ENCODE results near the gene MCM5. TPM values are rescaled to one million over a fixed set of nuclear protein-coding genes. Genes with fewer than 3 reads are reported as not detected.

Gene MCM5
- total and polyA plus RNA-seq, 2 experiments from 2014 or later, result 288 to 325 TPM

DNA sequence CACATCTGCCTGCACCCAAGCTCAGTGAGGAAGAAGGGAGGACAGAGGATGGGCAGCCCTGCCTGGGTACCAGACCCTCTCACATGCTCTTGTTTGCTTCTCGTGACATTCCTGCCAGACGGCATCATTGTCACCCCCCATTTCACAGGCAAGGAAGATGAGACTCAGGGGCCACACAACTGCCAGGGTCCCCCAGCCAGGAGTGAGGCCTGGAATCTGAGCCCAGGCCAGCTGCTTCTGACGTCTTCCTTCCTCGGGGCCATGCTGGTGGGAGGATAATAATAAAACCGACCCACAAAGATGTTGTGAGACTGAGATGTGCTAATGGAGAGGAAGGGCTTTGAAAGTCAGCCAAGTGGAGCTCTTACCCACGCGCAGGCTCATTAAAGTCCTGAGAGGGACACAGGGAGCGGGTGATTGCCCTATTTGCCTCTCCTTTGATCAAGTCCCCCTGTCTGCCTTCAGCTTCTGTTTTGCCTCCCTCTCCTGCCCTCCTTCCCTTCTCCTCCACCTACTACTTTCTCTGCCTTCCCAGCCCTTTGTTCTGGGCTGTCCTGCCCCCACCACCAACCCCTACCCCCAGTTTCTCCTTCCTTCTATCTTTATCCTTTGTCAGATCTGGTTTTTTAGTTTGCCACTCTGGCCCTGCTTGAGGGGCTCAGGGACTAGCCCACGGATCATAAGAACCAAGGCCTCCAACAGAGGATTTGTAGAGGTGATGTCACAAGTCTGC, 62.7 kb downstream of the MCM5 start:
- ATAC-seq (no peak), DNase-seq (ENCODE audit: low spot score) (no peak)
- Histone ChIP-seq H3K79me2 (replicated peaks; ENCODE audit: insufficient read depth) (no peaks in the 10 kb centered on the region), H3K36me3 (ENCODE audit: insufficient read depth) (no peaks in the 10 kb centered on the region), H3F3A (replicated peaks; ENCODE audit: low read depth) (no peaks in the 10 kb centered on the region), H4K20me1 (replicated peaks; ENCODE audit: insufficient read depth) (no peaks in the 10 kb centered on the region), H3K9me2 (ENCODE audit: insufficient read depth) (no peaks in the 10 kb centered on the region), H3K27me3 (ENCODE audit: insufficient read depth) (no peaks in the 10 kb centered on the region), H3K4me1 (ENCODE audit: insufficient read depth) (peaks cover 5% of the 10 kb centered on the region; the same call in 1 of the 2 replicates), H3K4me3 (no peak overlapping the region), H3K4me2 (no peak overlapping the region), H2AFZ (no peak overlapping the region), H3K27ac (ENCODE audit: low read depth) (no peak overlapping the region)
- Mint-ChIP-seq H3K36me3 (ENCODE audit: low read depth) (peaks cover 3% of the 10 kb centered on the region; the same call in 1 of the 3 replicates), H3K27me3 (ENCODE audit: insufficient read depth, low read depth, poor library complexity) (peaks cover 15% of the 10 kb centered on the region), H3K4me1 (peaks cover 14% of the 10 kb centered on the region), H3K4me3 (no peak overlapping the region), H3K27ac (no peak overlapping the region), H3K9me3 (peaks cover 3% of the 10 kb centered on the region; the same call in 1 of the 3 replicates)
- TF ChIP-seq STAT1 (IDR thresholded peaks at IDR 0.05; ENCODE audit: unreplicated experiment) (no peak), JUNB (IDR thresholded peaks at IDR 0.05; ENCODE audit: unreplicated experiment) (no peak), ZNF462 (CRISPR knock-in tag; IDR thresholded peaks at IDR 0.05) (no peak), EZH2phosphoT487 (IDR thresholded peaks at IDR 0.05; ENCODE audit: unreplicated experiment) (no peak), POLR2AphosphoS5 (IDR thresholded peaks at IDR 0.05; ENCODE audit: low read depth) (no peak), ZNF114 (CRISPR knock-in tag; IDR thresholded peaks at IDR 0.05) (no peak)
- TF ChIP-seq, protein P1, sequence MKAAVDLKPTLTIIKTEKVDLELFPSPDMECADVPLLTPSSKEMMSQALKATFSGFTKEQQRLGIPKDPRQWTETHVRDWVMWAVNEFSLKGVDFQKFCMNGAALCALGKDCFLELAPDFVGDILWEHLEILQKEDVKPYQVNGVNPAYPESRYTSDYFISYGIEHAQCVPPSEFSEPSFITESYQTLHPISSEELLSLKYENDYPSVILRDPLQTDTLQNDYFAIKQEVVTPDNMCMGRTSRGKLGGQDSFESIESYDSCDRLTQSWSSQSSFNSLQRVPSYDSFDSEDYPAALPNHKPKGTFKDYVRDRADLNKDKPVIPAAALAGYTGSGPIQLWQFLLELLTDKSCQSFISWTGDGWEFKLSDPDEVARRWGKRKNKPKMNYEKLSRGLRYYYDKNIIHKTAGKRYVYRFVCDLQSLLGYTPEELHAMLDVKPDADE (IDR thresholded peaks at IDR 0.05), result no peak

Measured in GM23338 (cell line).